ENCODE results near the gene TAMM41. TPM values are rescaled to one million over a fixed set of nuclear protein-coding genes. Genes with fewer than 3 reads are reported as not detected.

Gene TAMM41
- total RNA-seq, 1 experiment from 2014 or later = 24.3 TPM

GRCh38 chr3:11853450-11853849, 6.8 kb upstream of the TAMM41 start:
- Histone ChIP-seq H3K79me2 (ENCODE audit: insufficient read depth, low read length) (no peaks in the 10 kb centered on the region), H3K23me2 (ENCODE audit: insufficient read length, low read depth, low read length, poor library complexity, severe bottlenecking) (no peaks in the 10 kb centered on the region), H3K23ac (ENCODE audit: insufficient read length, low read depth, low read length) (no peak overlapping the region), H2BK120ac (ENCODE audit: low read depth, low read length, poor library complexity, severe bottlenecking) (no peak overlapping the region), H3K9me3 (ENCODE audit: control insufficient read depth, low read depth, low read length) (no peaks in the 10 kb centered on the region), H3K56ac (ENCODE audit: insufficient read length, low read depth, low read length) (no peak overlapping the region), H3T11ph (ENCODE audit: low read length) (no peak overlapping the region), H3K4ac (ENCODE audit: low read depth, low read length) (no peak overlapping the region), H3K4me2 (ENCODE audit: insufficient read depth, insufficient read length, low read length) (no peak overlapping the region), H3K18ac (ENCODE audit: insufficient read length, low read depth, low read length) (no peak overlapping the region), H2AFZ (ENCODE audit: low read length) (no peak overlapping the region), H4K8ac (replicated peaks; ENCODE audit: insufficient read length, low read depth, low read length) (no peak overlapping the region), H2BK5ac (ENCODE audit: insufficient read length, low read length) (no peak overlapping the region), H3K27me3 (ENCODE audit: insufficient read depth, low read length) (no peaks in the 10 kb centered on the region), H2BK15ac (ENCODE audit: low read depth, low read length) (no peak overlapping the region), H2AK5ac (ENCODE audit: insufficient read length, low read length) (no peak overlapping the region), H2BK12ac (ENCODE audit: insufficient read length, low read depth, low read length) (no peak overlapping the region), H3K4me1 (ENCODE audit: insufficient read depth, low read length) (no peaks in the 10 kb centered on the region), H4K91ac (ENCODE audit: insufficient read length, low read depth, low read length) (no peak overlapping the region), H2BK20ac (ENCODE audit: low read depth, low read length, poor library complexity, severe bottlenecking) (no peak overlapping the region), H4K20me1 (ENCODE audit: control insufficient read depth, insufficient read depth, insufficient read length) (no peaks in the 10 kb centered on the region), H3K27ac (ENCODE audit: insufficient read length, low read depth, low read length) (no peak overlapping the region), H3K9ac (ENCODE audit: extremely low read depth, insufficient read length, low read length) (no peak overlapping the region), H3K79me1 (ENCODE audit: insufficient read depth, low read depth, low read length, poor library complexity, severe bottlenecking) (no peaks in the 10 kb centered on the region), H4K5ac (ENCODE audit: insufficient read length, low read depth, low read length) (no peak overlapping the region), H3K14ac (ENCODE audit: insufficient read depth, low read length) (no peak overlapping the region)
- no CpG with 5 or more reads among the region's 5 CpGs for WGBS (ENCODE audit: extremely low coverage, insufficient read length, low lambda C conversion rate)
- H3K9me3 Mint-ChIP-seq = peaks cover 10 to 11% of the 10 kb centered on the region in 2 experiments; a peak in 4 of 5 replicates
- no peak overlapping the region for H3K4me3 Mint-ChIP-seq
- H3K27ac Mint-ChIP-seq = no peak overlapping the region
- no peak for DNase-seq
- no peaks in the 10 kb centered on the region for H3K36me3 Mint-ChIP-seq (ENCODE audit: insufficient read depth in 1 of 3, low read depth in 3 of 3)
- no peaks in the 10 kb centered on the region for H3K4me1 Mint-ChIP-seq
- no peak for TF ChIP-seq CTCF (conservative IDR thresholded peaks at IDR 0.05)
- peaks cover 23% of the 10 kb centered on the region for H3K27me3 Mint-ChIP-seq (ENCODE audit: low read depth)
